CD1c-positive myeloid dendritic cell (primary cell): Measurements from ENCODE around the gene CMSS1.

Experiments
- DNase-seq: peaks from one replicate; pipeline ENCODE4 v3.0.0-alpha.2; 2016; ENCODE audit errors: extremely low spot score

The CMSS1 gene

GRCh38 chr3:99997293-99997692 is 179.6 kb downstream of the CMSS1 start:
- no peak for DNase-seq

GRCh38 chr3:99999536-99999935 is 181.9 kb downstream of the CMSS1 start:
- no peak for DNase-seq

GRCh38 chr3:100001083-100001482 is 183.4 kb downstream of the CMSS1 start:
- DNase-seq: no peak

GRCh38 chr3:100001526-100002270 is 184.0 kb downstream of the CMSS1 start:
- DNase-seq: no peak

- DNase-seq: no peak
Observed at GRCh38 chr3:100002599-100003350, 185.1 kb downstream of the CMSS1 start.

- no peak for DNase-seq
Observed at GRCh38 chr3:100003609-100004503, 186.2 kb downstream of the CMSS1 start.

GRCh38 chr3:100004931-100005330 is 187.3 kb downstream of the CMSS1 start:
- no peak for DNase-seq

- DNase-seq: no peak
Observed at GRCh38 chr3:100005665-100006393, 188.2 kb downstream of the CMSS1 start.

- DNase-seq: no peak
Observed at GRCh38 chr3:100006570-100007271, 189.1 kb downstream of the CMSS1 start.

GRCh38 chr3:100007313-100007712 is 189.7 kb downstream of the CMSS1 start:
- no peak for DNase-seq

- DNase-seq: no peak
Observed at GRCh38 chr3:100008081-100008698, 190.5 kb downstream of the CMSS1 start.

- DNase-seq: no peak
Observed at GRCh38 chr3:100009276-100010086, 191.8 kb downstream of the CMSS1 start.

- DNase-seq: no peak
Observed at GRCh38 chr3:100010087-100010417, 192.4 kb downstream of the CMSS1 start.

GRCh38 chr3:100018806-100019205 is 201.1 kb downstream of the CMSS1 start:
- no peak for DNase-seq

- DNase-seq: no peak
Observed at GRCh38 chr3:100019719-100020118, 202.1 kb downstream of the CMSS1 start.

GRCh38 chr3:100020876-100021644 is 203.4 kb downstream of the CMSS1 start:
- DNase-seq: no peak

GRCh38 chr3:100022506-100022905 is 204.8 kb downstream of the CMSS1 start:
- no peak for DNase-seq

- no peak for DNase-seq
Observed at GRCh38 chr3:100023150-100023549, 205.5 kb downstream of the CMSS1 start.

- DNase-seq: no peak
Observed at GRCh38 chr3:100023595-100023994, 205.9 kb downstream of the CMSS1 start.
